ENCODE measurements around the gene SHFL. TPM values are rescaled to one million over a fixed set of nuclear protein-coding genes. Genes with fewer than 3 reads are reported as not detected.

The SHFL gene
- total and polyA plus RNA-seq, 2 of the 8 experiments (the other 6 are each of a cell fraction or from before 2014, with no cell fraction given) = 25.3 to 37.1 TPM

DNA sequence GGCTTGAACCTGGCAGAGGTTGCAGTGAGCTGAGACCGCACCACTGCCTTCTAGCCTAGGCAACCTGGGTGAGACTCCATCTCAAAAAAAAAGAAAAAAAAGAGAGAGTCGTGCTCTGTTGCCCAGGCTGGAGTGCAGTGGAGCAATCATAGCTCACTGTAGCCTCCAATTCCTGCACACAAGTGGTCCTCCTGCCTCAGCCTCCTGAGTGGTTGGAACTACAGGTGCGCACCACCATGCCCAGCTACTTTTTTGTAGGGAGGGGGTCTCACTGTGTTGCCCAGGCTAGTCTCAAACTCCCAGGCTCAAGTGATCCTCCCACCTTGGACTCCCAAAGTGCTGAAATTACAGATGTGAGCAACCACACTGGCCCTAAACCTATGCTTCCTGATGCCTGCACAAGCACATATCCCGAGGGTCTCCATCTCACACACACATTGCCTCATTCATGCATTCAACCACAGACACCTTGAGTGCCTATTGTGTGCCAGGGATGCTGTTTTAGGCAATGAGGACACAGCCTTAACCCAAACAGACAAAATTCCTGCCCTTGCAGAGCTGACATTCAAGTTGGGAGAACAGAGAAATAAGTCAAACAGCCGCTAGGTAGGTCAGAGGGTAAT is 14.2 kb downstream of the SHFL start:
- Histone ChIP-seq H3K79me1 (ENCODE audit: low read depth, low read length) (no peaks in the 10 kb centered on the region), H3K4me2 (ENCODE audit: insufficient read depth in 1 of 2, low read depth in 2 of 2, low read length in 2 of 2) (no peak overlapping the region), H4K20me1 (replicated peaks in 1 of 2; ENCODE audit: control insufficient read depth in 1 of 2, insufficient read depth in 2 of 2, low read length in 2 of 2) (peaks cover 0 to 2% of the 10 kb centered on the region in 2 experiments), H3K4me3 (ENCODE audit: extremely low read depth in 1 of 4, insufficient read depth in 2 of 4, low read depth in 3 of 4, low read length in 4 of 4) (no peak overlapping the region), H3K27me3 (replicated peaks in 1 of 4; ENCODE audit: control insufficient read depth in 3 of 4, extremely low read depth in 1 of 4, insufficient read depth in 3 of 4, low read length in 3 of 4) (peaks cover 3 to 19% (median 15%) of the 10 kb centered on the region in 4 experiments), H4K5ac (ENCODE audit: insufficient read length, low read depth, low read length) (no peak overlapping the region), H4K91ac (replicated peaks; ENCODE audit: insufficient read length, low read length) (no peak overlapping the region), H2BK15ac (ENCODE audit: low read length) (no peak overlapping the region), H3K27ac (ENCODE audit: low read depth, low read length) (no peak overlapping the region), H3K79me2 (ENCODE audit: control insufficient read depth in 1 of 2, insufficient read depth in 2 of 2, low read length in 2 of 2) (no peaks in the 10 kb centered on the region), H3K18ac (ENCODE audit: extremely low read depth, low read length) (no peak overlapping the region), H2BK5ac (ENCODE audit: low read depth, low read length) (no peak overlapping the region), H3K14ac (ENCODE audit: insufficient read length) (no peak overlapping the region), H4K8ac (ENCODE audit: extremely low read depth, insufficient read depth, low read length) (no peak overlapping the region), H3K36me3 (ENCODE audit: control insufficient read depth in 2 of 4, insufficient read depth in 4 of 4, low read length in 3 of 4) (no peaks in the 10 kb centered on the region), H3K9ac (replicated peaks in 1 of 4; ENCODE audit: extremely low read depth in 1 of 4, low read depth in 3 of 4, low read length in 3 of 4) (no peak overlapping the region), H2AFZ (ENCODE audit: low read length) (no peak overlapping the region), H3K56ac (replicated peaks; ENCODE audit: insufficient read length, low read depth, low read length) (no peak overlapping the region), H3K23me2 (ENCODE audit: low read depth, low read length) (peaks cover 2% of the 10 kb centered on the region; the same call in 1 of the 2 replicates), H2BK12ac (ENCODE audit: low read depth, low read length) (0 out of 2 replicates have a peak overlapping the region, but pooled peaks have one; percentile 60), H3K9me3 (ENCODE audit: insufficient read depth in 2 of 2, low read depth in 1 of 2, low read length in 1 of 2) (peaks cover 0 to 2% of the 10 kb centered on the region in 2 experiments; a peak in 1 of 4 replicates), H3K4me1 (replicated peaks in 1 of 4; ENCODE audit: control insufficient read depth in 3 of 4, insufficient read depth in 4 of 4, low read length in 3 of 4) (peaks cover 0 to 6% (median 2%) of the 10 kb centered on the region in 4 experiments; a peak in 3 of 7 replicates), H3K4ac (replicated peaks; ENCODE audit: insufficient read length, low read depth, low read length) (no peak overlapping the region), H2BK120ac (replicated peaks; ENCODE audit: low read depth, low read length) (no peak overlapping the region), H3K23ac (ENCODE audit: insufficient read length) (no peak overlapping the region), H2BK20ac (ENCODE audit: low read length) (no peak overlapping the region), H2AK5ac (ENCODE audit: low read depth, low read length) (peak overlapping the region; percentile 60; the same call in 1 of the 2 replicates)
- WGBS, 2 experiments (ENCODE audit: extremely low coverage in 1 of 2, insufficient coverage in 1 of 2, insufficient read length in 1 of 2, insufficient replicate concordance in 2 of 2, low coverage in 1 of 2, low lambda C conversion rate in 2 of 2, missing lambda C conversion rate in 1 of 2) = 91% methylated on average over 5 of the region's 5 CpGs; no CpG with 5 or more reads in 1 of the 2 experiments
- ChIA-PET POLR2A (ENCODE audit: partially characterized antibody) (interaction anchor here (0.6 to 15.1 kb wide), 3 partner anchors 12 to 215 kb away, joined by 3 to 240 read pairs (median 5); partner anchors contain the start of genes EIF3G, P2RY11 and PPAN), CTCF (ENCODE audit: partially characterized antibody) (interaction anchor here (0.6 to 3.5 kb wide), 13 partner anchors 8 to 658 kb away, joined by 3 to 18 read pairs (median 4); no protein-coding TSS in a partner anchor)
- no peak for FAIRE-seq
- no peak for DNase-seq (ENCODE audit: low read depth in 1 of 2, low spot score in 2 of 2)
- TF ChIP-seq POLR2A (IDR thresholded peaks at IDR 0.05; ENCODE audit: control extremely low read depth in 1 of 2, low read depth in 2 of 2, low read length in 2 of 2) = no peak
- no peak for TF ChIP-seq KDM5A (IDR thresholded peaks at IDR 0.05; ENCODE audit: low read length)
- no peak for TF ChIP-seq MAFK (IDR thresholded peaks at IDR 0.05; ENCODE audit: low read depth, low read length)
- TF ChIP-seq SP2 (IDR thresholded peaks at IDR 0.05; ENCODE audit: low read length) = no peak
- no peak for TF ChIP-seq KDM1A (IDR thresholded peaks at IDR 0.05; ENCODE audit: borderline replicate concordance, low read length)
- no peak for TF ChIP-seq CHD1 (IDR thresholded peaks at IDR 0.05; ENCODE audit: low read depth, low read length)
